PC-3 (cell line): ENCODE data around the gene PLPPR3.

Experiments used
- EZH2phosphoT487 ChIP-seq: fragments of 300-600 bp; sonication (generic); IDR thresholded peaks from 2 replicates; pipeline ENCODE4 v1.6.1; 2018; ENCODE audit warnings: mild to moderate bottlenecking, antibody characterized with exemption, low read length, borderline replicate concordance
- TF ChIP-seq, protein P1 (sequence below): fragments of 300-600 bp; sonication (generic); conservative IDR thresholded peaks from 2 replicates; pipeline ENCODE4 v1.5.1; 2017; ENCODE audit warnings: antibody characterized with exemption, low read depth, mild to moderate bottlenecking, low read length

DNA sequence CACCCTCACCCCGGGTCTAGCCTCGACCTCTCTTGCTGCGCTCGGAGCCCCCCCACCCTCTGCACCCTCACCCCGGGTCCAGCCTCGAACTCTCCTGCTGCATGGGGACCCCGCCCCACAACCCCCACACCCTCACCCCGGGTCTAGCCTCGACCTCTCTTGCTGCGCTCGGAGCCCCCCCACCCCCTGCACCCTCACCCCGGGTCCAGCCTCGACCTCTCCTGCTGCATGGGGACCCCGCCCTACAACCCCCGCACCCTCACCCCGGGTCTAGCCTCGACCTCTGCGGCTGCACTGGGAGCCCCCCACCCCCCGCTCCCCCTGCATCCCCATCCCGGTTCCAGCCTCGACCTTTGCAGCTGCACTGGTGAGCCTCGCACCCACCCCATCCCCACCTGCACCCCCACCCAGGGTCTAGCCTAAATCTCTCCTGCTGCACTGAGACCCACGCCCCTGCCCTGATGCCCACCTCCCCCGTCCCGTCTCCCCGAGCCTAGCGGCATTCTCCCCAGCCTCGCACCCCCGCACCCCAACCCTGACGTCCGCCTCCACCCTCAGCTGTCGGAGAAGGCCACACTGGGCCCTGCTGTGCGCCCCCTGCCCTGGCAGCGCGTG, 39.5 kb upstream of the PLPPR3 start:
- TF ChIP-seq, protein P1, sequence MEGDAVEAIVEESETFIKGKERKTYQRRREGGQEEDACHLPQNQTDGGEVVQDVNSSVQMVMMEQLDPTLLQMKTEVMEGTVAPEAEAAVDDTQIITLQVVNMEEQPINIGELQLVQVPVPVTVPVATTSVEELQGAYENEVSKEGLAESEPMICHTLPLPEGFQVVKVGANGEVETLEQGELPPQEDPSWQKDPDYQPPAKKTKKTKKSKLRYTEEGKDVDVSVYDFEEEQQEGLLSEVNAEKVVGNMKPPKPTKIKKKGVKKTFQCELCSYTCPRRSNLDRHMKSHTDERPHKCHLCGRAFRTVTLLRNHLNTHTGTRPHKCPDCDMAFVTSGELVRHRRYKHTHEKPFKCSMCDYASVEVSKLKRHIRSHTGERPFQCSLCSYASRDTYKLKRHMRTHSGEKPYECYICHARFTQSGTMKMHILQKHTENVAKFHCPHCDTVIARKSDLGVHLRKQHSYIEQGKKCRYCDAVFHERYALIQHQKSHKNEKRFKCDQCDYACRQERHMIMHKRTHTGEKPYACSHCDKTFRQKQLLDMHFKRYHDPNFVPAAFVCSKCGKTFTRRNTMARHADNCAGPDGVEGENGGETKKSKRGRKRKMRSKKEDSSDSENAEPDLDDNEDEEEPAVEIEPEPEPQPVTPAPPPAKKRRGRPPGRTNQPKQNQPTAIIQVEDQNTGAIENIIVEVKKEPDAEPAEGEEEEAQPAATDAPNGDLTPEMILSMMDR: no peak
- TF ChIP-seq EZH2phosphoT487: no peak
